Chondrocyte (in vitro differentiated cells): ENCODE results near the gene CHCHD3. TPM values are rescaled to one million over a fixed set of nuclear protein-coding genes. Genes with fewer than 3 reads are reported as not detected.

Experiments
- DNase-seq: peaks from one replicate; pipeline ENCODE4 v3.0.0; 2021; ENCODE audit warnings: mixed read lengths, low spot score
- H3K27ac Mint-ChIP-seq: one replicate; pipeline ENCODE4 v1.8.0; 2021; ENCODE audit warnings: mild to moderate bottlenecking, moderate library complexity, mixed read lengths; ENCODE audit not compliant: unreplicated experiment
- H3K27me3 Mint-ChIP-seq: 2 replicates; pipeline ENCODE4 v1.8.0; 2021; ENCODE audit warnings: low read depth, mixed read lengths
- H3K36me3 Mint-ChIP-seq: 2 replicates; pipeline ENCODE4 v1.8.0; 2021; ENCODE audit warnings: low read depth, mixed read lengths
- H3K4me1 Mint-ChIP-seq: 2 replicates; pipeline ENCODE4 v1.8.0; 2021; ENCODE audit warnings: low read depth, mild to moderate bottlenecking, mixed read lengths
- H3K4me3 Mint-ChIP-seq: one replicate; pipeline ENCODE4 v1.8.0; 2021; ENCODE audit warnings: mild to moderate bottlenecking, moderate library complexity, mixed read lengths; ENCODE audit not compliant: unreplicated experiment
- H3K9me3 Mint-ChIP-seq: 2 replicates; pipeline ENCODE4 v1.8.0; 2021; ENCODE audit warnings: low read depth, mixed read lengths
- CTCF ChIP-seq: fragments of 200-600 bp; sonication (generic); IDR thresholded peaks from 2 replicates; pipeline ENCODE4 v1.5.0; 2021; ENCODE audit warnings: antibody characterized with exemption, mild to moderate bottlenecking, moderate library complexity
- total RNA-seq: library from RNA; stranded (reverse); gene quantifications from 3 replicates; pipeline ENCODE4 v1.2.1, GENCODE V29; 2021

The CHCHD3 gene
- total RNA-seq, 1 donor from 2014 or later = 42.6 TPM

- no peak overlapping the region for H3K4me3 Mint-ChIP-seq
- H3K27ac Mint-ChIP-seq = no peak overlapping the region
- no peaks in the 10 kb centered on the region for H3K4me1 Mint-ChIP-seq
- no peaks in the 10 kb centered on the region for H3K27me3 Mint-ChIP-seq
- DNase-seq = no peak
- no peak for TF ChIP-seq CTCF
- H3K36me3 Mint-ChIP-seq = peaks cover 2% of the 10 kb centered on the region
- no peaks in the 10 kb centered on the region for H3K9me3 Mint-ChIP-seq
Measured at GRCh38 chr7:132837529-132837928, 244.4 kb downstream of the CHCHD3 start.

GRCh38 chr7:132836746-132837145 is 245.1 kb downstream of the CHCHD3 start:
- Mint-ChIP-seq H3K4me3 (no peak overlapping the region), H3K36me3 (peaks cover 2% of the 10 kb centered on the region), H3K27me3 (no peaks in the 10 kb centered on the region), H3K27ac (no peak overlapping the region), H3K9me3 (no peaks in the 10 kb centered on the region), H3K4me1 (no peaks in the 10 kb centered on the region)
- TF ChIP-seq CTCF = no peak
- DNase-seq = no peak

- H3K4me3 Mint-ChIP-seq = no peak overlapping the region
- no peaks in the 10 kb centered on the region for H3K4me1 Mint-ChIP-seq
- H3K36me3 Mint-ChIP-seq = no peaks in the 10 kb centered on the region
- TF ChIP-seq CTCF = no peak
- no peaks in the 10 kb centered on the region for H3K27me3 Mint-ChIP-seq
- no peak for DNase-seq
- no peaks in the 10 kb centered on the region for H3K9me3 Mint-ChIP-seq
- H3K27ac Mint-ChIP-seq = no peak overlapping the region
Measured at GRCh38 chr7:132830941-132831340, 250.9 kb downstream of the CHCHD3 start.

GRCh38 chr7:132828502-132828901 is 253.4 kb downstream of the CHCHD3 start:
- no peak for DNase-seq
- no peak for TF ChIP-seq CTCF
- Mint-ChIP-seq H3K27ac (no peak overlapping the region), H3K36me3 (no peaks in the 10 kb centered on the region), H3K4me3 (no peak overlapping the region), H3K4me1 (no peaks in the 10 kb centered on the region), H3K27me3 (no peaks in the 10 kb centered on the region), H3K9me3 (no peaks in the 10 kb centered on the region)

GRCh38 chr7:132825932-132826835 is 255.7 kb downstream of the CHCHD3 start:
- Mint-ChIP-seq H3K36me3 (no peaks in the 10 kb centered on the region), H3K27ac (no peak overlapping the region), H3K4me1 (no peaks in the 10 kb centered on the region), H3K9me3 (no peaks in the 10 kb centered on the region), H3K27me3 (no peaks in the 10 kb centered on the region), H3K4me3 (no peak overlapping the region)
- TF ChIP-seq CTCF = no peak
- no peak for DNase-seq
